ENCODE measurements around the gene ARSB.

ARSB gene

GRCh38 chr5:78799266-78800017 is 185.7 kb downstream of the ARSB start:
- no peak for DNase-seq

- DNase-seq, result no peak
These were observed 186.5 kb downstream of the ARSB start for GRCh38 chr5:78798673-78799029.

GRCh38 chr5:78797936-78798672 is 187.0 kb downstream of the ARSB start:
- DNase-seq, result no peak

- DNase-seq, result peak; percentile 34
These were observed 189.4 kb downstream of the ARSB start for GRCh38 chr5:78795757-78796156.

- DNase-seq, result no peak
These were observed 190.4 kb downstream of the ARSB start for GRCh38 chr5:78794693-78795215.

GRCh38 chr5:78793907-78794662 is 191.0 kb downstream of the ARSB start:
- no peak for DNase-seq

- DNase-seq, result no peak
These were observed 192.6 kb downstream of the ARSB start for GRCh38 chr5:78792345-78793055.

GRCh38 chr5:78791501-78792100 is 193.5 kb downstream of the ARSB start:
- no peak for DNase-seq

GRCh38 chr5:78787783-78788182 is 197.3 kb downstream of the ARSB start:
- DNase-seq, result no peak

GRCh38 chr5:78785454-78785853 is 199.7 kb downstream of the ARSB start:
- no peak for DNase-seq

GRCh38 chr5:78783434-78784130 is 201.5 kb downstream of the ARSB start:
- DNase-seq, result no peak

- no peak for DNase-seq
These were observed 202.4 kb downstream of the ARSB start for GRCh38 chr5:78782728-78783127.

- DNase-seq, result no peak
These were observed 203.4 kb downstream of the ARSB start for GRCh38 chr5:78781611-78782286.

- no peak for DNase-seq
These were observed 205.1 kb downstream of the ARSB start for GRCh38 chr5:78779771-78780616.

GRCh38 chr5:78779262-78779661 is 205.8 kb downstream of the ARSB start:
- no peak for DNase-seq

GRCh38 chr5:78778538-78778937 is 206.6 kb downstream of the ARSB start:
- DNase-seq, result no peak

GRCh38 chr5:78777901-78778300 is 207.2 kb downstream of the ARSB start:
- DNase-seq, result no peak

GRCh38 chr5:78776637-78777036 is 208.5 kb downstream of the ARSB start:
- DNase-seq, result no peak

- no peak for DNase-seq
These were observed 211.5 kb downstream of the ARSB start for GRCh38 chr5:78773655-78774054.
